Glomerular visceral epithelial cell (primary cell): ENCODE data around the gene ATP11A.

Experiments used
- DNase-seq: peaks from one replicate; pipeline ENCODE4 v3.0.0-alpha.2; 2016; ENCODE audit errors: extremely low spot score

The ATP11A gene

DNA sequence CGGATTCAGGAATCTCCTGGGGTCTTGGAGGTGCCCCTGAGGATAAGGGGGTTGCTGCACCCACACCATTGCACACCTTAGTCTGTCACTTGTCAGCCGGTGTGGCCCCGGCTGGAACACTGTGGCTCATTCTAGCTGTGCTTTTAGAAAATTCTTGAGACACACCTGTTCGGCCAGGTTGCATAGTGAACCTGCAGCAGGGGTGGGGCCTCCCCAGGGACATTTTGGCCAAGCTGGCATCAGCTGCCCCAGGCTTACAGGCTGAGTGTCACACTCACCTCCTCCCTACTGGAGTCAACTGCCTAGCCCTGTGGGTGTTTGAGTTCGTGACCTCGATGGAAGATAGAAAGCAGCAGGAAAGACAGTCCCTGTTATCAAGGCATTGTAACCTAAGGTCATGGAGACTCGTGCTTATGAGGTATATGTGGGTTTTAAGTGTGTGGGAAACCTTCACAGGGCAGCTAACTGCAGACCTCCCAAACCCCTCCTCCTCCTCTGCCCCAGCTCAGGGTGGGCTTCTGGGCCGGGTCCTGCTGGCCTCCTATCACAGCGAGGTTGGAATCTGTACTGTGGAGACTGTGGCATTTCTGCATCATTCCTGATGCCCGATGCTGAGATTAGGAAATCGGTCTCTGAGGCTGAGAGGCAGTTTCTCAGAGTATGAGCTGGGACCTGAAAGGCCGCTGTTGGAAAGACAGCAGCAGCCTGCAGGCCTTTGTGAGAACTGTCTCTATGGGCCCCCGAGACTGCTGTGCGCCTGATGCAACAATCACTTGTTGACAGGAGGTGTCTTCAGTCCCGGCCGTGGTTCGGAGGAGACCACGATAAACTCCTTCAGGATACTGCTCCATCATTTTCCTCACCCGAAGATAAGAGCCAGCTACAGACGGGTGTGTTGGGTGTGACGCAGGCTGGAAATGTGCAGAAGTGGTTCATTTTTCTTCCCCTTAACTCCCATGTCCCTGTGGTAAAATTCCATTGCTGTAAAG, 72.2 kb downstream of the ATP11A start:
- DNase-seq, result no peak

DNA sequence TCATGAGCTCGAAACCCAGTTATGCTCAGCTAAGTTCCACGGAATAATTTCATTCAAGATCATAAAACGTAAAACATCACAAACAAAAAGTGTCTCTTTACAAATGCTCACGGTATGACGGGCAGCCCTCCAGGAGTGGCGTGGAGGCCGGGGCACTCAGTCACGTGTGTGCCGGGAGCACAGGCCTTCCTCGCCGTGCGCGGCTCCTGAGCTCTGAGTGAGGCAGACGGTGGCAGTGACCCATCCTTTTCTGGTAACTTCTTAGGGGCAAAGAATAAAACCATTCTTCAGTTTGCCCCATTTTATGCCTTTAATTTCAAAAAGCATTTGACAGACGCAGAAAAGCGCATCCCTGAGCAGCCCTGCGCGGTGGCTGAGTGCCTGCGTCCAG, 72.8 kb downstream of the ATP11A start:
- DNase-seq, result no peak

DNA sequence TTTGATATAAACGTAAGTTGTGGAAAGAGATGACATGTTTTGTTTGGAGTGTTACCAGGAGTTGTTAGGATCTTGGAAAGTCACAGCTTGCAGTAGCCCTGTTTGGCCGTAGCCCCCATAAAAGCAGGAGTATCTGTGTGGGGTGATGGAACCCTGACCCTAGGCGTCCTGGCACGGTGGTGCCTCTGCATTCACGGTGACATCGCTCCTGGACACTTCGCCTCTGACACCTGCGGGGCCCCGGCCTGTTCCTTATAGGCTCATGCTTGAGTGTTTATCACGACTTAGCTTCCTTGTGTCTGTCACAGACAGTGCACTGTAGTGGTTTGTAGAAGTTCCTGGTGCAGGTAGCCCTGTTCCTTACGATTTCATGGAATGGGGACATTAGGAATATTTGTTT, 74.2 kb downstream of the ATP11A start:
- no peak for DNase-seq

DNA sequence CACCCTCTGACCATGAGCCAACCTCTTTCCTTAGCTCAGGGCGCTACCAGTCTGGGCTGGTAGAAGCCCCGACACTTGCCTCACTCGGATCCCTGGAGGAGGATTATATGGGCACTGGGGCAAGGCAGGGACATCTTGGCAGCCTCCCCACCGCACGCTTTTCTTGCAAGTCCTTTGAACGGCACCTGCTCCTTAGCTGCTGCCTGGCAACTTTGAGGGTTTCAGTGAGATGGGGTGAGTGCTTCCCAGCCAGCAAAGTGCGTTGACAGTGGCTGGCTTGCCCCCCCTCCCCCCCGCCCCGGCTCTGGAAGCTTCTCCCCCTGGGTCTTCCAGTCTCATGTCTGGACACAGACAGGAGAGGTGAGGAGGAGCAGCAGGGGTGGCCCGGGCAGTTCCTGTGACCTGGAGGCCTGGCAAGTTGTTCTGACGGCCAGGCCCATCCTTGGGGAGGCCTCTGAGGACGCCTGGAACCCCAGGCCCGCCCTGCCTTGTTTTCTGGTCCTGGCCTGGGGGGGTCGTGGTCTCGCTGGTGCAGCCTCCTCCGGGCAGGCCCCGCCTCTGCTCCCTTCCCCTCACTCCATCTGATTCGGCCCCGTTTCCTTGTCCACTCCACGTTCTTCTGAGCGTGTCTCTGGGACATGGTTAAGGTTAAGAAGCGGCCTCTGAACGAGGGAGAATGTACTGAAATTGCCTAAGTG, 75.2 kb downstream of the ATP11A start:
- DNase-seq, result no peak

DNA sequence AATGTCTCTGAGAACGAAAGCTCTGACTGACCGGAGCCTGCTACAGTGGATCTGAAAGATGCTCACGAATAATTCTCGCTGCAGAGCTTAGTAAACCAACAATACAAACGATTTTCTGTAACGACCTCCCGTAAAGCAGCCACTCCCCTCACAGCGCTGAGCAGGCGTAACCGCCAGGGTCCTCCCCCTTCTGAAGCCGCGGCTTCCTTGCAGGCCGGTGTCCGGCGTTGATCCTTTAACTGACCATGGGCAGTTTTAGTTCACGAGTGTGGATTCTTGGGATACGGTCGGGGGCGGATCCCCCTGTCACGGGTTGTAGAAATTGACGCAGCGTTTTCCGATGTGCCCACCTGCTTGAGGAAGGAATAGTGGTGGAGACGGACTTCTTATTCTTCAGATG, 75.9 kb downstream of the ATP11A start:
- no peak for DNase-seq

DNA sequence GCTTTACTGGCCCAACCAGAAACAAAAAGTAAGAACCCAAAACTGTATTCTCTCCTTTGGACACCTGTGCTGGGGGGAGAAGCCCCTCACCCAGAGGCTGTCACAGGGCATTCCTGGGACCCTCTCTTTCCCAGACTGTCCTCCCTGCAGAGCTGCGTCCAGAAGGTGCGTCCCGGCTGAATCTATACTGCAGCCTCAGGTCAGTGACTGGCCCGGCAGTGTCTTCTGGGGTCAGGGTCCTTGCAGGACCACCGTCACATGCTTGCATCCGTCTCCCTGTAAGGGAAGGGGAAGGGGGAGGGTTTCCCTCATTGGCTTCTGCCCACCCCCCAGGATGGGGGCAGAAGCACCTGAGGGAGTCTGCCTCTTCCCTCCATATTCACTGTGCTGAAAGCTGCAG, 76.5 kb downstream of the ATP11A start:
- DNase-seq, result no peak

DNA sequence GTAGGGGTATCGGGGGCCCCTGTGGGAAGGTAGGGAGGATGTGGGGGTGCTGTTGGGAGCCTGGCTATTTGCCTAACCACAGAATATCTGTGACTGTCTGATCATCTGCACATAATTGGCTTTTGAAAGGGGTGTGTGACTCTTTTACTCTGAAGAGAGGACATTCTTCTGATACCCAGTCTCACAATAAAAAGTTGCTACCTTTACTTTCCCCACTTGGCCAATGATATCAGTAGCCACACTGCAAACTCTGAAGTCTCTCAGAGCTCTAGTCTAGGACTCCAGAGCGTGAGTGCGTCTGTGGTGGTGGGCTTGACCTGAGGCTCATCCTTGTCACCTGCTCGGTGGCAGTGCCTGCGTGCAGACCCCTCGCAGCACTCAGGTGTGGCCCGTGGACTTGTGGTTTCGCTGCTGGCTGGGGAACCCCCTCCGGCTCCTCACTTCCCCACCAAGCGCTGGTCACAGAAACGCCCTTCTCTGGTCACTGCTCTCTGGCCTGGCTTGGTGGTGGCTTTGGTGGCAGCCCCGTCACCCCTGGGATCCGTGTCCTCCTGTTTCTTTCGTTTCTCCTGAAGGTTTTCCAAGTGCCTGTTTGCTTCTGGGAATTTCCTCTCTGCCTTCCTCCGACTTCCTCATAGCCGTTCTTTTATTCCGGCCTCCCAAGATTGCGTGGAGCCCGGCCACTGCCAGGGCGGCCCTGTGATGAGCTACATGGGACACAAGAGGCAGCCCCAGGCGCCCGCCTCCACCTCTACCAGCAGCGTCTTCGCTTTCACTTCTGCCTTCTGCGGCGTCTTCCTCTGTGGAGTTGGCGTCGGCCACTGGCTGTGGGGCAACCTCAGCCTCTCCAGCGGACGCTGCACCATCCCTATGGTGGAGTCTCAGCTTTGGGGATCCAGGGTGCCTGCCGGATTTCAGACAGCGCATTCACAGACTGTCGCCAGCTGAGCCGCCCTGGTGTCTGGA, 78.0 kb downstream of the ATP11A start:
- DNase-seq, result no peak

DNA sequence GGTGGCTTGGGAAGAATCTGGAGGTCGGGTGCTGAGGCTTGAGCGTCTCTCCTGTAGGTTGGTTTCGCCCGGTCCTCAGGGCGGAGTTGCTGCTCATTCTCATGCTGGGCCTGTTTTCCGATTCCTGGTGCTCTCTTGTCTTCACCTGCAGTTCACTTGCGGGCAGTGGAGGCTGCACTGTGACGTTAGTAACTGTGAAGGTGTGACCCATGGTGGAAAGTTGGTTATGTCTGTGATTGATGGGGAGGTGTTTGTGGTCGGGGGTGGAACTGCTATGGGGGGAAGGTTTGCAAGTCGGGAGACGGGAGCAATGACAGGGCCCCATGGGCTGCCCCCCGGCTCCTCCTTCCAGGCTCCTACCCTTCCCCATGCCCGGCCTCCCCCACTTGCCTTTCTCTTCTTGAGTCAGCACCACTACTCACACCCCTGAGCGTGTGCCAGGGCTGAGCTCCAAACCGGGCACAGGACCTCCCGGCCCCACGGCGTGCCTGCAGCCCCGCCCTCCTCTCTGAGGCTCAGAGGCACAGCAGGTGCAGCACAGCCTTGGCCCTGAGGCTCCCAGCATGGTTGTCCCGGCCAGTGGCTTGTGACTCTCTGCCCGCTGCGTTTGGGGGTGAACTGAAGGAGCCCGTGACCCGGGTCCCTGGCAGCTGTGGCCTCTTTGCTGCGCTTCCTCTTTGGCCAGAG, 79.1 kb downstream of the ATP11A start:
- DNase-seq, result no peak

DNA sequence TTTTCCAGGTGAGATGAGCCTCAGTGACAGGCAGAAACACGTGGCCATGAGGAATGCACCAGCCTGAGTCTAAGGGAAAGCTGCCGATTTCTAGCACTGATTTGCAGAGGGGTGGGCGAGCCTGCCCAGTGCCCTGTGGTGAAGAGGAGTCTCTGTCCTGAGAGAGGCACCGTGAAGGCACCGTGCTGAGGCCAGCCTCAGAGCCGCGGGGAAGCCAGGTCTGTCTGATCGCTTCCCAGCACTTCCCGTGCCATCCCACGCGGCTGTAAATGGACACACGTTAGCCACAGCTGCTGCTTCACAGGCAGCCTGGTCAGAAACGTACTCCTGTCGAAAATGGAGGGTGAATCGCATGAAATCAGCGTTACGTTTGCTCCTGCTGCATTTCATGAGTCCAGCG, 79.8 kb downstream of the ATP11A start:
- DNase-seq, result no peak

DNA sequence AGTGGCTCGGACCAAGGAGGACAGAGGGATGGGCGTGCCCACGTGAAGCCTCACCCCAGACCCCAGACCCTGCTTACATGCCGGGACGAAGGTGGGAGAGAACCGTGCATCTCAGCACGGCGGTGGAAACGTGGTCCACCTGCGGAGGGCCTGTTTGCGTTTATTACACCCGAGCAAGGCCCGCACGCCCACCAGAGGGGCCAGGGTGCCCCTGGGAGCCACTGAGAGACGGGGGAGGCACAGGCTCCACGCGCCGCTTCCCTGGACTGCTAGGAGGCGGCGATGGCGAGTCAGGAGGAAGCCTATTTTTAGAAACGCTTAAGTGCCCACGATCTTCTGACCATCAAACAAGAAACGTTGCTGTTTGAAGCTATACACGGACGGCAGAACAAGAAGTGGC, 80.7 kb downstream of the ATP11A start:
- no peak for DNase-seq

DNA sequence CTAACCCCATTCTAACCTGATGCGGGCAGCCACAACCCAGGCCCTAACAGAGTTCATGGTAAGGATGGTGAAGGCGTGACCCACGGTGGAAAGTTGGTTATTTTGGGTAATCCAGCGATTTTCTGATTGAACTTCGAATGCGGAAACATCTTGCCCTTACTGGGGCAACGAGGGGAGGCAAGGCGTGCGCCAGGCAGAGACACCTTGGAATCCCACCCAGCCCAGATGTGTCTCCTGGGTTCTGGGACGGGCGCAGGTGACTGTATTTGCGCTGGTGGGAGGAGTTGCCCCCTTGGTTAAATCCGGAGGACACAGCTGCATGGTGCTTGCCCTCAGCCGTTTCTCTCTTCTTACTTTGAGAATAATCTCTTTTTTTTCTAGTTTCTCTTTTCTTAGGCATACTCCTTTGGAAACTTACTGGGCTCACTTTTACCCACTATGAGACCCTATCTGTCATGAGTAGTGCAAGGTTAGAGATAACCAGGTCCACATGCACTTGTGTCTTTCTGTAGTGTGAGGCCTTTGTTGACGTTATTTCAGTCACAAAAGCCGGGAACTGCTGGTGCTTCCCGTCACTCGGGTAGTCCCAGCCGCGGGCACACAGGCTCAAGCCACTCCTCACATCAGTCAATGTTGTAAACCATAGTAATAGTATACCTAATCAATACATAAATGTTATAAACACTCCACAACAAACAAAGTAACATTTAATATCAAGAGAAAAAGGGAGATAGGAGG, 81.5 kb downstream of the ATP11A start:
- DNase-seq, result no peak

DNA sequence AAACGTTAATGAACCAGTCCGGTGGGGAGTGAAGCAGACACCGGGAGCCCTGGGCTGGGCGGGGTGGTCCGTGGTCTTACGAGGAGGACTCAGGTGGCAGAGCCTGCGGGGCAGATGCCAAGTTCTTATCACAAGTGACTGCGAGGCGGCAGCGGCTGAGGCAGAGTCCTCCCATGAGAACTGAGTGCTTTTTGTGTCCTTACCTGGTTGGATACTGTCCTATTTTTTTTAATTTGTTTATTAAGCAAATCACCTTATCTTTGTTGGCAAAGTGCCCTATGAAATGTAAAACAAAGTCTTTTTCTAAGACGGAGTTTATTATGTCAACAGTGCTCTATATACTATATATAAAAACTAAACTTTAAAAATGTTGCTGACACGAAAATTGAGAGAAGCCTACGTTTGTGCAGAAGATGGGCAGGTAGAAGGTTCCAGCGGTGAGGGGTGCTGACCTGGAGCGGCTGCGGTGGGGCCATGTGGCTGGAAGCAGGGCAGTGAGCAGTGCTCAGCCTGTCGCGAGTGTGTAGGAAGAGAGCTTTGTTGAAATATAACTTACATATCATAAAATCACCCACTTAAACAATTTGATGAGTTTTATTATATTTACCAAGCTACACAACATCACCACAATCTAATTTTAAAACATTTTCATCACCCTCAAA, 82.2 kb downstream of the ATP11A start:
- no peak for DNase-seq

DNA sequence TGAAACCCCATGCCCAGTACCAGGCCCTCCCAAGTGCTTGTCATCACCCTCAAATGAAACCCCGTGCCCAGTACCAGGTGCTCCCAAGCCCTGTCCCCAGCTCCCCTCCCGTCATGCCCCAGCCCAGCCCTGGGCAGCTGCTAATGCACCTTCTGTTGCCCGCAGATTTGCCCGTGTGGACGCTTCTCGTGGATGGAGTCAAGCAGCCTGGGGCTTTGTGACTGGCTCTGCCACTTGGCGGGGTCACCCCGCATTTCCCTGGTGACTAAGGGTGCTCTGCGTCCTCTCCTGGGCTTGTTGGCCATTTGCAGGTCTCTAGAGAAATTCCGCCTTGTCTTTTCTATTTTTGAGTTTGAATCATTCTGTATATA, 82.7 kb downstream of the ATP11A start:
- no peak for DNase-seq

DNA sequence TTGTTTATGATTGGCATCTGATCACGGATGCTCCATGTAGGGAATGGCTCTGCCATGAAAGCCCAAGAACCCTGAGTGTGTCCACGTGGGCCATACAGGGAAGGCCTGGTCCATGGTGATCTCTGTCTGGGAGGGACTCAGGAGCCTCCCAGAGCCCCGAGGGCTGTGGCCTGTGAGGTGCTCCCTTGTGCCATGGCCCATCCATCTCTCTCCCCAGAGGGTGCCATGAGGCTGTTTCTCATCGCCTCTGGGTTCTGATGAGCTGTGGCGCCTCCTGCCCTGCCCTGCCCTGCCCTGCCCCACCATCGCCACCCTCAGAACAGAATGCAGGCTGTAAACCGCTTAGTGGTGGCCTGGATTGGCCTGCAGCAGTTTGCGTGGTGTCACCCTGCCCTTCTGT, 83.1 kb downstream of the ATP11A start:
- no peak for DNase-seq

DNA sequence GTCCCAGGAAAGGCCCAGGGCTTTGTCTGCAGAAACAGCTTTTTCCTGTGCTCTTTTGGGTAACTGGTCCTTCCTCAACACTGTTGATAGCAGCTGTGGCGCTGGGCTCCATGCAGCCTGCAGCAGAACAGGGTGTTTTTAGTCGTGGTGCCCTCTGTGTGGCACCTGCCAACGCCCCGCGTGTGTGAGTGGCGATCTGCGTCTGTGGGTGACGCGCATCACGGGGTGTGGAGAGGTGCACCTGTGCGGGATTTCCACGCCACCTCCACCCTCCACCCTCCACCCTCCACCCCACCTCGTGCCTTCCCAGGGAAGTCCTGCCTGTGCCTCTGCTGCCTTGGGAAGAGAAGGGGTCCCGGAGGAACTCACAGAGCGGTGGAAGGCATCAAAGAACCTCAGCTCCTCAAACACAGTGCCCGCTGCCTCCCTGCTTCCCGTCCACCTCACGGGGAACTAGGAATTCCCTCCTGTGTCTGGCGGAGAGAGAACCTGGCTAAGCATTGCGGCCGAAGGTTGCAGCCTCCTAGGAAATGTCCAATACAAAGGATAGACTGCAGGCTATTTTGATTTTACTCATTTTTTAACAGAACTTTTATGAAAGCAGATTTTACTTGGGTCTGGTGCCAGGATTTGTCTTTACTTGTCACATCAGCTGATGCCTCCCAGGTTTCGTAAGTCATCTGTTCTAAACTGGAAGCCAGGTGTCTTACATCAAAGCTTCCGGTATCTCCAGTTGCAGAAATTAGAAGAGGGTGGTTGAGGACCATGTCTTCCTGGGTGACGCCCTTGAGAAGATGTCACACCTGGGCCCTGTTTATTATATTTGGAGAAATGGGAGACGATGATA, 84.0 kb downstream of the ATP11A start:
- no peak for DNase-seq

DNA sequence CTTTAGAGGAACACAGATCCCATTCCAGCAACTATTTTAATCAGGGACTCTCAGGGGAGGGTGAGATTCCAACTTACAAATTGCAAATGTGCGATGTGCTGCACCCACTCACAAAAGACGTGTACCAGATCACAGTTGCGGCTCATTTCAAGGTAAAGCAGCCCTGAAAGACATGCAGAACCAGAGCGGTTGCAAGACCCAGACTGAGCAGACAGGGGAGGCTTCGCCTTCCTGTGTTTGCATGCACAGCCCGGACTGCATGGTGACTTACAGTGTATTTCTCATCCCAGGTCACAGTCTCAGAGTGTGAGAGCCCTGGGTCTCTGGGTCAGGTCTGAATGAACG, 84.6 kb downstream of the ATP11A start:
- no peak for DNase-seq

DNA sequence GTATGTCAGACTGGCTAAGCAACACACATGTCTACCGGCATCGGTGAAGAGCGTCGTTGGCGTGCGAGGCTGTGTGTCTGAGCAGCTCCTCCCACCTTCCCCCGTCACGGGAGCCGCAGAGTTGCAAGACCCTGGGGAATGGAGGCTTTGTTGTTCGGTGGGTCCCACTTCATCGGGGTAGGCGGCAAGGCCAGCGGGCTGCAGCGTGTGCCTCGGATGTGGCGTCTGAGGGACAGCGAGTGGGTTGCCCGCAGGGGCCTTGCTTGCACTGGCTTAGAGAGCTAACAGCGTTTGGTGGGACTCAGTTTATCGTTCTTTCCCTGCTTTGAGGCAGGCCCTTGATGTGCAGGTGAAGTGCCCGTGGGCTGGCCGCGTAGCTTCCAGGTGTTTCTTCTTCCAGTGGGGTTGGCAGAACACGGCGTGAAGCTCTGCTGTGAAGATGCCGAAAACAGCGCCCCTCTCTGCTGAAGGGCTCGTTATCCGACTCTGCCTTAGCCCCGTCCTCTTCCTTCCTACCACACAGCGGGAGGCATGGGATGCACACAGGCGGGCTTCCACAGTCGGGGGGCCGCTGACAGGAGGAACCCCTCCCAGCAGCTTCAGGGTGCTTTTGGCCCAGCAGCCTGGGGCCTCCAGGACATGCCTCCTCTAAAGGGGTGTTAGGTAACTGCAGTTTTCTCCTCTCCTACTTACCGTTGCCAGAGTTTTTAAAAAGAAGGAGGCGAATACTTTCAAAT, 85.2 kb downstream of the ATP11A start:
- DNase-seq, result no peak

DNA sequence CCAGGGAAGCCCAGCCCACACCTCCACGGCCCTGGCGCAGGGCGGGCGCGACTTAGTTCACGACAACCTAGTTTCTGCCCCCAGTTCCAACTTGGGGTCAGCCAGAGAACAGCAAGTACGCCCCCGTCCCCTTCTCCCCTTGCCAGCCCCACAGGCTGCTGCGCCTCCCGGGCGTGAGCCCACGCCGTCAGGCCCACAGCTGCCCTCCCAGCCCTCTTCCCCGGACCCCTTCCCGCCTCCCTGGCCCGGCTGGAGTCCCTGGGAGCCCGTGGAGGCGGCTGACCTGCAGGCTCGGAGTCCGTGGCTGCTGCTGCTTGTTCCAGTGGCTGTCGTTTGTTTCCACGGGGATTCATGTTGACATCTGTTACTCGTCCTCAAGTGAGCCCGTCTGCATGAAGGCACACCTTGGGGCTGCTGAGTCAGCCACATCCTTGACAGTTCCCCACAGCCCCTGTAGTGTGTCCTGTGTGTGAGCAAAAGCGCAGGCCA, 86.0 kb downstream of the ATP11A start:
- no peak for DNase-seq

DNA sequence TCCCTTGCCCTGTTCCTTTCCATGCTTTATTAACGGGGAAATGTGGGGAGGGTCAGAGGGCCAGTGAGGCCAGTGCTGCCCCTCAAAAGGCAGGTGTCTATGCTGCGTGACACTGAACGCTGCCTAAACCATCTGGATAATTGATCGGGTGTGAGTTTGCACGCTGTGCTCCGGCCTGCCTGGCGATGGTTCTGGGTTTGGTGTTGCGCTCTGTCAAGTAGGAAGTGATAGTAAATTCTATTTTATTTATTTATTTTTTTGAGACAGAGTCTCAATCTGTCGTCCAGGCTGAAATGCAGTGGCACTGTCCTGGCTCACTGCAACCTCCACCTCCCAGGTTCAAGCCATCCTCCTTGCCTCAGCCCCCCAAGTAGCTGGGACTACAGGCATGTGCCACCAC, 86.5 kb downstream of the ATP11A start:
- DNase-seq, result no peak
